IPS-20b (cell line): ENCODE results near the gene TMOD1.

ENCODE experiments used
- H3K27ac ChIP-seq: one replicate; pipeline ENCODE4 v1.5.1; 2013; ENCODE audit warnings: low read length
- H3K27me3 ChIP-seq: 2 replicates; pipeline ENCODE4 v1.6.1; 2013; ENCODE audit warnings: mild to moderate bottlenecking, low read length, inconsistent platforms; ENCODE audit not compliant: insufficient read depth
- H3K36me3 ChIP-seq: 2 replicates; pipeline ENCODE4 v1.6.1; 2013; ENCODE audit warnings: low read depth, mild to moderate bottlenecking, inconsistent platforms, low read length, moderate library complexity; ENCODE audit not compliant: insufficient read depth
- H3K4me1 ChIP-seq: 2 replicates; pipeline ENCODE4 v1.6.1; 2013; ENCODE audit warnings: mild to moderate bottlenecking, control low read depth, inconsistent platforms, low read length, moderate library complexity; ENCODE audit not compliant: insufficient read depth
- H3K4me3 ChIP-seq: 2 replicates; pipeline ENCODE4 v1.5.1; 2013; ENCODE audit warnings: mild to moderate bottlenecking, low read length, inconsistent platforms
- H3K9ac ChIP-seq: 2 replicates; pipeline ENCODE4 v1.6.1; 2013; ENCODE audit warnings: low read depth, mild to moderate bottlenecking, inconsistent platforms, low read length, moderate library complexity
- H3K9me3 ChIP-seq: 2 replicates; pipeline ENCODE4 v1.6.1; 2013; ENCODE audit warnings: mild to moderate bottlenecking, low read depth, low read length, inconsistent platforms; ENCODE audit not compliant: insufficient read depth

TMOD1 gene

DNA sequence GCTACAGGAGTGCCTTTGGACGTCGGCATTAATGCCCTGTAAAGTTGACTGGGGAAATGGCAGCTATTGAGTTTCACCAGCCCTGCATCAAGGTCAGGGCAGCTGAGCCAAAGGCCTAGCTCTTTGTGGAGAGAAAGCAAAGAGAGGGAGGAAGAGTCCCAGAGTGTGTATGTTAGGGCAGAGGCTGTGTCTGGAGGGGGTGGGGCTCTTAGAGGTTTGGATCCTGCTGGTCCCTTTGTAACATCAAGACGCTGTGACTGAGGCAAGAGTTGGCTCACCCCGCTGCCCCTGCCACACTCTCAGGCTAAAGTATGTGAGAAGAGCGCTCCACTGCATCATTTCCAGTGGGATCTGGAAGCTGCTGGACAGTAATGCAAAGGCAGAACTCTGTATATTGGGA, 34.3 kb downstream of the TMOD1 start:
- 0 out of 2 replicates have a peak, but pooled peaks cover 5% of the 10 kb centered on the region for H3K9me3 ChIP-seq
- H3K4me3 ChIP-seq: no peak overlapping the region
- H3K9ac ChIP-seq: no peak overlapping the region
- no peaks in the 10 kb centered on the region for H3K36me3 ChIP-seq
- no peaks in the 10 kb centered on the region for H3K27me3 ChIP-seq
- no peak overlapping the region for H3K27ac ChIP-seq
- no peaks in the 10 kb centered on the region for H3K4me1 ChIP-seq

GRCh38 chr9:97536480-97536879, 35.0 kb downstream of the TMOD1 start:
- Histone ChIP-seq H3K4me1 (no peaks in the 10 kb centered on the region), H3K9ac (no peak overlapping the region), H3K36me3 (no peaks in the 10 kb centered on the region)

DNA sequence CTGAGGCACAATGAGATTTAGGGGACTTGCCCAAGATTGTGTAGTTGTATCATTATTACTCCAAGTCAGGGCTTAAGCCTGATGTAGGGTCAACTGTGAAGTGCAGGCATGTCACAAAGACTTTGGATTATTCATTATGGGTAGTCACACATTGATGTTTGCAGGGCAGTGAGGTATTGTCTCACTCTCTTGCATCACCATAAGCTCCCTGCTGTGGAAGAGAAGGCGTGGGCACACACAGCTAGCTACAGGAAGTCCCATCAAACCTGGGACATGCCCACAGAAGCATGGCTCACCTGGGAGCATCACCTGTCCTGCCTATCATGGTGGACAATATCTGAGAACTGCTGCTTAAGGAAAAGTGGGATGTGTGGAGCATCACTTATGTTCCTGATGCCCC, 42.1 kb downstream of the TMOD1 start:
- Histone ChIP-seq H3K4me1 (peaks cover 9% of the 10 kb centered on the region), H3K36me3 (no peaks in the 10 kb centered on the region), H3K4me3 (no peak overlapping the region), H3K9me3 (no peaks in the 10 kb centered on the region), H3K9ac (no peak overlapping the region), H3K27ac (no peak overlapping the region), H3K27me3 (no peaks in the 10 kb centered on the region)

More at GRCh38 chr9:97536480-97536879, 35.0 kb downstream of the TMOD1 start:
- Histone ChIP-seq H3K27me3 (no peaks in the 10 kb centered on the region), H3K27ac (no peak overlapping the region), H3K4me3 (no peak overlapping the region), H3K9me3 (0 out of 2 replicates have a peak, but pooled peaks cover 5% of the 10 kb centered on the region)

DNA sequence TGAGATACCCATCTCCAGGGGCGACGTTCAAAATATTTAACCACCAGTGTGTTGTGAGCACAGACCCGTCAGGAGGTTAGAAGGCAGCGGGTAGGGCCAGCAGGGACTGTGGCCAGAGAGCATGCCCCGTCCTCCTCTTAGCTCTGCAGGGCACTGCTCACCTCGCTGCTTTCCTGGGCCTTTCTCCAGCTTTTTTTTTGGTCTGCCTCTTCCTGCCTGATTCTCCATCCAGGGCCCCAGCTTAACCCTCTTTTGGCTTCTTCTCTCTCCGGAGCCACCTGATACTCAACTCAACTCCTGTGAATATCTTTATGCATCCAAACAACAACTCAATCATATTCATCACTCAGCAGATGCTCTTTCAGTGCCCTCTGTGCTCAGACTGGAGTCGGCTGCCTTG, 44.0 kb downstream of the TMOD1 start:
- Histone ChIP-seq H3K27ac (no peak overlapping the region), H3K9ac (no peak overlapping the region), H3K4me3 (no peak overlapping the region), H3K9me3 (no peaks in the 10 kb centered on the region), H3K36me3 (no peaks in the 10 kb centered on the region), H3K4me1 (peaks cover 9% of the 10 kb centered on the region), H3K27me3 (no peaks in the 10 kb centered on the region)

DNA sequence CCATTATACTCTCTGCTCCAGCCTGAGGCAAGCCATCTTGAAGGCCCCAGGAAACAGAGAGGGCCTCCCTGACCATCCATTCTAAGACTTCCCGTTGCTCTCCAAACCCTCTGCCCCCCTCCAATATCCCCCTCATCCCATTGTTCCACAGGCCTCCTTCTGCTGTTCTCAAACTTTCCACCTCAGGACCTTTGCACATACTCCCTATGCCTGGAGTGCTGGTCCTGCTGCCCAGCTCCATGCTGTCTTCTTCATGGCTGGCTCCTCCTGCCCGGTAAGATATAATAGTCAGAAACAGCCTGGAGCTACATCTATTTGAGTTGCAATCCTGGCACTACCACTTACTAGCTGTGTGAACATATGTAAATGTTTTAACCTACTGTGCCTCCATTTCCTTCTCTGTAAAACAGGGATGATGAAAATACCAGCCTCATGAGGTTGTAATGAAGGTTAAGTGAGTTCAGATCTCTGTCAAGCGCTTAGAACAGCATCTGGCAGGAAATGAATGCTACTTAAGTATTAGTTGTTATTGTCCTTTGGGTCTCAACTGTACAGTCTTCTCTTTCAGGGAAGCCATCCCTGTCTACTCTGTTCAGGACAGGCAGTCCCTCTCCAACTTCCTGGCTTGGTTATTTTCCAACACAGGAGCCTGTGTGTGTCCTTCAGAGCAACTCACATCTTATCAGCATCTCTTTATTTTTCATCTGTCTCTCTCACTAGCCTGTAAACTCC, 45.8 kb downstream of the TMOD1 start:
- no peak overlapping the region for H3K4me3 ChIP-seq
- no peaks in the 10 kb centered on the region for H3K27me3 ChIP-seq
- no peak overlapping the region for H3K27ac ChIP-seq
- peaks cover 9% of the 10 kb centered on the region for H3K4me1 ChIP-seq
- no peaks in the 10 kb centered on the region for H3K36me3 ChIP-seq
- no peak overlapping the region for H3K9ac ChIP-seq
- H3K9me3 ChIP-seq: no peaks in the 10 kb centered on the region

DNA sequence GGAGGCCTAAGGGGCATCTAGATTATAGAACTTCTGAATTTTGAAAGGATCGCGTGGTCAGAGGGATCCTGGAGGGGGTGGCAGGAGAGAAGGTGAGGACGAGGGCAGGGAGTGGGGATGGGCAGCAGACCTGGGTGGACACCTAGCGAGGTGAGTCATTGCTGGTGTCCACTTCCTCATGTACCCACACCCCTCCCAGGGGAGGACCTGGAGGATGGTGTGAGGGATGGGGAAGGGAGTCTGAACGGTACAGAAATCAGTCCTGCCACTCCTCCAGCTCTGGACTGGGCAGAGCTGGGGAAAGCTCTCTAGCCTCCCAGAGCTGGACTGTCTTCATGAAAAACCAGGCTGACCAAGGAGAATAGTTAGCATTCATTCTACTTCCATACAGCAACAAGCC, 46.9 kb downstream of the TMOD1 start:
- H3K9ac ChIP-seq: no peak overlapping the region
- peaks cover 3% of the 10 kb centered on the region; the same call in 1 of the 2 replicates for H3K4me1 ChIP-seq
- H3K27me3 ChIP-seq: no peaks in the 10 kb centered on the region
- no peak overlapping the region for H3K27ac ChIP-seq
- no peaks in the 10 kb centered on the region for H3K36me3 ChIP-seq
- no peak overlapping the region for H3K4me3 ChIP-seq
- no peaks in the 10 kb centered on the region for H3K9me3 ChIP-seq

DNA sequence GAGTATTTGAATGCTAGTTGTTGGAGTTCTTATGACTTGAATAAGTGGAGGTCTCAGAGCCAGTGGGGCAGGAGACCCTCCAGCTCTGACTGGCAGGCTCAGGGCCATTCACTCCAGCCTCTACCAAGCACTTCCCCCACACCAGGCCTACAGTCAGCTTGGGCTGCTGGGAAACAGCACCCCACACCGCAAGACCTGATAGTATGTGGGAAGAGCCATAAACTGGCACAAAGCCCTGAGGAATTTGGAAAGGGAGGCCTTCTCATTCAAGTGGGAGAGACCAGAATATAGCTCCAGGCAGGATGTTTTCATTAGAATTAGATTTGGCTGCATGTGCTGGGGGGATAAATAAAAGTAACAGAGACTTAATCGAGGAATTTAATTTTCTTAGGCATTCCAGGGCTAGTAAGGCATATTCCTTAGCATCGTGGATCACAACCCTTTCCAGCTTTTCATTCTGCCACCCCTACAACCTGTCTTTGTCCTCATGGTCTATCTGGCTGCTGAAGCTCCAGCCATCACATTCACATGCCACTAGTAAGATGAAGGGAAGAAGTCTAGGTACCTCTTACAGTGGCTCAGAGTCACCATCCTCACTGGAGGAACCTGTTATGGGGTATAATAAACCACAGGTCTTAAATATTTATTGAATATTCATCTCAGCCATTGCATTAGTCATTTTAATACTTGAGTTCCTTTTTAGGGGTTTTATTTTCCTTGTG, 47.5 kb downstream of the TMOD1 start:
- no peak overlapping the region for H3K4me3 ChIP-seq
- H3K9me3 ChIP-seq: no peaks in the 10 kb centered on the region
- H3K36me3 ChIP-seq: no peaks in the 10 kb centered on the region

DNA sequence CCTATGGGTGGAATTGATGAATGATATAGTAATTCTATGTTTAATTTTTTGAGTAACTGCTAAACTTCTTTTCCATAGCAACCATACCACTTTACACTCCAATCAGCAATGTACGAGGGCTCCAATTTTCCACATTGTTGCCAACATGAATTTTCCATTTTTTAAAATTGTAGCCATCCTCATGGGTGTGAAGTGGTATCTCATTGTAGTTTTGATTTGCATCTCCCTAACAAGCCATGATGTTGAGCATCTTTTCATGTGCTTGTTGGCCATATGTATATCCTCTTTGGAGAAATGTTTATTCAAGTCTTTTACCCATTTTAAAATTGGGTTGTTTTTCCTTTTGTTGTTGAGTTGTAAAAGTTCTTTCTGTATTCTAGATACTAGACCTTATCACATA, 48.9 kb downstream of the TMOD1 start:
- Histone ChIP-seq H3K4me1 (no peaks in the 10 kb centered on the region), H3K36me3 (no peaks in the 10 kb centered on the region), H3K27me3 (no peaks in the 10 kb centered on the region), H3K9me3 (no peaks in the 10 kb centered on the region), H3K9ac (no peak overlapping the region), H3K4me3 (no peak overlapping the region), H3K27ac (no peak overlapping the region)

More for the DNA sequence above, 47.5 kb downstream of the TMOD1 start:
- Histone ChIP-seq H3K9ac (no peak overlapping the region), H3K4me1 (no peaks in the 10 kb centered on the region), H3K27ac (no peak overlapping the region), H3K27me3 (no peaks in the 10 kb centered on the region)

GRCh38 chr9:97551308-97551707, 49.8 kb downstream of the TMOD1 start:
- H3K27me3 ChIP-seq: no peaks in the 10 kb centered on the region
- no peak overlapping the region for H3K4me3 ChIP-seq
- no peaks in the 10 kb centered on the region for H3K36me3 ChIP-seq
- H3K9me3 ChIP-seq: no peaks in the 10 kb centered on the region
- no peak overlapping the region for H3K9ac ChIP-seq
- no peaks in the 10 kb centered on the region for H3K4me1 ChIP-seq
- no peak overlapping the region for H3K27ac ChIP-seq

DNA sequence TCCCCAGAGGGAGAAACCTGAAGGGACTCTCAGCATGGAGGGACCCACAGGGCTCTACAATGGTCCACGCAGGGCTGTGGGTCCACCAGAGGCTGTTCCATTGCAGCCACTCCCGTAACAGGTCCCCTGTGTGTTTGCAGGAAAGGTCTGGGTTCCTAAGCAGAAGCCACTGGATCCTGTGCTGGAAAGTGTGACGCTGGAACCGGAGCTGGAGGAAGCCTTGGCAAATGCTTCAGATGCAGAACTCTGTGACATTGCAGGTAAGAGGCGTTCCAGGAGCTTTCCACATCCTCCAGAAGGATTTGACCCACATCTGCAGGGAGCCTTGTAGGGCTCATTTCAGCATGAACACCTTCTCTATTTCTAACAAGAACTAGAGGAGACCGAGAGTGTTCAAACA, 51.7 kb downstream of the TMOD1 start:
- H3K36me3 ChIP-seq: no peaks in the 10 kb centered on the region
- no peak overlapping the region for H3K9ac ChIP-seq

GRCh38 chr9:97553841-97554240, 52.4 kb downstream of the TMOD1 start:
- H3K4me3 ChIP-seq: no peak overlapping the region
- no peaks in the 10 kb centered on the region for H3K36me3 ChIP-seq
- H3K27me3 ChIP-seq: no peaks in the 10 kb centered on the region
- H3K9me3 ChIP-seq: no peaks in the 10 kb centered on the region
- H3K27ac ChIP-seq: no peak overlapping the region
- no peak overlapping the region for H3K9ac ChIP-seq
- 0 out of 2 replicates have a peak, but pooled peaks cover 6% of the 10 kb centered on the region for H3K4me1 ChIP-seq

More for the DNA sequence above, 51.7 kb downstream of the TMOD1 start:
- H3K27me3 ChIP-seq: no peaks in the 10 kb centered on the region
- 0 out of 2 replicates have a peak, but pooled peaks cover 6% of the 10 kb centered on the region for H3K4me1 ChIP-seq
- no peak overlapping the region for H3K4me3 ChIP-seq
- H3K9me3 ChIP-seq: no peaks in the 10 kb centered on the region
- H3K27ac ChIP-seq: no peak overlapping the region

DNA sequence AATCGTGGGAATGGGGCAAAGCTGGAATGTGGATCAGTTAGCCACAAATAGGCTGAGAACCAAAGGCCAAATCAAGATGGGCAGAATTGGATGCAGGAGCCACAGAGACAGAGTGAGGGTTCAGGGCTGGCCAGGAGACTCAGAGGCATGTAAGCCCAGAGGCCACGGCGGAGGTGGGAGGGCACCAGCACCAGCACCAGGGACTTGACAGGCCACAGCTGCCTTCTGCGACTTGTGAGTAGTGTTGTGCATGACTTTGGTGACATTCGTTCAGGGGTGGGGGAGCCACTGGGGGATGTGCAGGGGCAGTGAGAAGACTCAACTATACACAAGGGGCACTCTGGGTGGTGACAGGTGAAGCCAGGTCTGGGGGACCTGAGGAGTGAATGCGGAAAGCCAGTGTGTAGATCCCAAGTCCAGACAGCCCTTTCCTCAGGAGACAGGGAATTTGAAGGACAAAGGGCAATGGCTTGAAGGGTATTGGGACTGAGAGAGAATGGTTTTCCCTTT, 53.2 kb downstream of the TMOD1 start:
- Histone ChIP-seq H3K27ac (no peak overlapping the region), H3K4me1 (0 out of 2 replicates have a peak, but pooled peaks cover 6% of the 10 kb centered on the region), H3K27me3 (no peaks in the 10 kb centered on the region), H3K9me3 (no peaks in the 10 kb centered on the region), H3K36me3 (no peaks in the 10 kb centered on the region), H3K4me3 (no peak overlapping the region), H3K9ac (no peak overlapping the region)
